ENCODE measurements around the gene HIVEP2.

The HIVEP2 gene

DNA sequence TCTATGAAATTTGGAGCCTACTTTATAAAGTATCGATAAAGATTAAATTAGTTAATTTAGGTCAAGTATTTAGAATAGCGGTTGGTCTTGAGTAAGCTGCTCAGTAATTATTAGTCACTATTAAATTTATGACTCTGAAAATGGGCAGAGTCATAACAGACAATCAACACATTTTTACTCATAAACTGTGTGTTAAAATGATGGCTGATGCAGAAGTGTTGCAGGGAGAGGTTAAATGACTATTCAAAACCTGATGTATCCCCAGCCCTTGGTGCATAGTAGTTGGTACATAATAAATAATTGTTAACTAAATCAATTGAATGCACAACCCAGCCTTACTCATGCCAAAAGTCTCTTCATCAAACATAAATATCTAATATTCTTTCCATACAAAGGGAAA, 30.6 kb downstream of the HIVEP2 start:
- TF ChIP-seq, protein P1, sequence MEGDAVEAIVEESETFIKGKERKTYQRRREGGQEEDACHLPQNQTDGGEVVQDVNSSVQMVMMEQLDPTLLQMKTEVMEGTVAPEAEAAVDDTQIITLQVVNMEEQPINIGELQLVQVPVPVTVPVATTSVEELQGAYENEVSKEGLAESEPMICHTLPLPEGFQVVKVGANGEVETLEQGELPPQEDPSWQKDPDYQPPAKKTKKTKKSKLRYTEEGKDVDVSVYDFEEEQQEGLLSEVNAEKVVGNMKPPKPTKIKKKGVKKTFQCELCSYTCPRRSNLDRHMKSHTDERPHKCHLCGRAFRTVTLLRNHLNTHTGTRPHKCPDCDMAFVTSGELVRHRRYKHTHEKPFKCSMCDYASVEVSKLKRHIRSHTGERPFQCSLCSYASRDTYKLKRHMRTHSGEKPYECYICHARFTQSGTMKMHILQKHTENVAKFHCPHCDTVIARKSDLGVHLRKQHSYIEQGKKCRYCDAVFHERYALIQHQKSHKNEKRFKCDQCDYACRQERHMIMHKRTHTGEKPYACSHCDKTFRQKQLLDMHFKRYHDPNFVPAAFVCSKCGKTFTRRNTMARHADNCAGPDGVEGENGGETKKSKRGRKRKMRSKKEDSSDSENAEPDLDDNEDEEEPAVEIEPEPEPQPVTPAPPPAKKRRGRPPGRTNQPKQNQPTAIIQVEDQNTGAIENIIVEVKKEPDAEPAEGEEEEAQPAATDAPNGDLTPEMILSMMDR (IDR thresholded peaks at IDR 0.05; ENCODE audit: low read depth, low read length, missing control alignments): no peak
- no peak overlapping the region for H3K4me3 ChIP-seq (ENCODE audit: low read depth, low read length)
- in situ Hi-C loops (cut with HindIII; ENCODE audit: low sequenced_read_pairs): no loop called here
- DNase-seq (ENCODE audit: low read depth): no peak

DNA sequence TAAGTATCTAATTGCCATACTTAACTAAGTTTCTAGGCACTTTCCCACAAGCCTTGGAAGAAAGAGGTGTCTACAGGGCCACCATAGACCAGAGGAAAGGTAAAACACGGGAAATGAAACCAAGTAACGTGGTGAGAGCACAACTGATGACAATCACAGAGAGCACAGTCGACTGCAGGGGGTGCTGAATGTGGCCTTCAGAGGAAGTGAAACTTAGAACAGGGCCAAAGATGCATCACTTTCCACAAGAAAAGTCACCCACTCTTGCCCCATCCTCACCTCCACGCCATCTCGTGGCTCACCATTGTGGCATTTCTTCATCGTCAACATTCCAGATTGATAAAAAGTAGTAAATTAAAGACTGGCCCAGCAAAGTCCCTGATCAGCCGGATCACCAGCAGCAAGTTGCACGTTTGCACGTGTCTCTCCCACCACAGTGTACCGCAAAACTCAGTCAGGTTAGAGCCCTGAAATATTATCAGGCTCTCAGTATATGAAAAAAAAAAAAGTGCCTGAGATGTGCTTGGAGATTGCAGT, 31.4 kb downstream of the HIVEP2 start:
- DNase-seq (ENCODE audit: low read depth): no peak

DNA sequence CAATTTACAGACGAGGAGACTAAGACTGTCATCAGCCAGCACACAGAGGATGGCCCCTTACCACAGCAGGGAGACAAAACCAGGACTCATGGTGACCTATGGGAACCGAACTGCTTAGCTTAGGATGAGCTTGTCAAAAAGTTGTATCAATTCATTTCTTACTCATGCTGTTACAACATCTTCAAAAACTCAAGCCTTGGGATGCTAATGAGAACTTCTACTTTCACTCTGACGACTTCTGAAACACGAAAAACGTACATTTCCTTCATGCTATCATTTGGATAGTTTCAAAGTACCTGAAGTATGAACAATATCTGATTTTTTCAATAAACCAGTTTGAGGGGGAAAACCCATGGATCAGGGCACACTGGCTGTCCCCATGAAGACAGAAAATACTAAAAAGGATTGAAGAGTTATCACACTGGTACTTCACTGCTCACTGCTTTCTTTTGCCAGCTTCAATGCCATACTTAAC, 31.9 kb downstream of the HIVEP2 start:
- no peak for DNase-seq (ENCODE audit: low read depth)
- TF ChIP-seq, protein P1 (IDR thresholded peaks at IDR 0.05; ENCODE audit: low read depth, low read length, missing control alignments): no peak
- in situ Hi-C loops (cut with HindIII; ENCODE audit: low sequenced_read_pairs): no loop called here
- H3K4me3 ChIP-seq (ENCODE audit: low read depth, low read length): no peak overlapping the region

More for the DNA sequence above, 31.4 kb downstream of the HIVEP2 start:
- no peak overlapping the region for H3K4me3 ChIP-seq (ENCODE audit: low read depth, low read length)
- in situ Hi-C loops (cut with HindIII; ENCODE audit: low sequenced_read_pairs): no loop called here
- TF ChIP-seq, protein P1 (IDR thresholded peaks at IDR 0.05; ENCODE audit: low read depth, low read length, missing control alignments): no peak

DNA sequence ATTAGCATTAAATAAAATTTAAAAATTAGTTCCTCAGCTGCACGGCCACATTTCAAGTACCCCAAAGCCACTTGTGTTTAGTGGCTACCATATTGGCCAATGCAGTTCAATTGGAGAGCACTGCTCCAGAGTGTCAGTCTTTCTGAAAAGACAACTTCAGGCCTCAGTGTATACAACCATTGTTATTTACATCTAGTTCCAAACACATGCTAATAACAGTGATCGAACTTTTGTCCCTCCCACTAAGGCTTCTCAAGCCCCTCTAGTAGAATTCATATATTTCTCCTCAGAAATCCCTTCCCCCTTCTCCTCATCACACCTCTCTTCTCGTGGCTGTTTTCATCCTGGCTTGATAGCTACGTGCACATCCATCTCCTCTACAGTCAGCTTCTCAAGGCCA, 32.9 kb downstream of the HIVEP2 start:
- DNase-seq (ENCODE audit: low read depth): no peak
- TF ChIP-seq, protein P1 (IDR thresholded peaks at IDR 0.05; ENCODE audit: low read depth, low read length, missing control alignments): no peak
- in situ Hi-C loops (cut with HindIII; ENCODE audit: low sequenced_read_pairs): no loop called here
- H3K4me3 ChIP-seq (ENCODE audit: low read depth, low read length): no peak overlapping the region

DNA sequence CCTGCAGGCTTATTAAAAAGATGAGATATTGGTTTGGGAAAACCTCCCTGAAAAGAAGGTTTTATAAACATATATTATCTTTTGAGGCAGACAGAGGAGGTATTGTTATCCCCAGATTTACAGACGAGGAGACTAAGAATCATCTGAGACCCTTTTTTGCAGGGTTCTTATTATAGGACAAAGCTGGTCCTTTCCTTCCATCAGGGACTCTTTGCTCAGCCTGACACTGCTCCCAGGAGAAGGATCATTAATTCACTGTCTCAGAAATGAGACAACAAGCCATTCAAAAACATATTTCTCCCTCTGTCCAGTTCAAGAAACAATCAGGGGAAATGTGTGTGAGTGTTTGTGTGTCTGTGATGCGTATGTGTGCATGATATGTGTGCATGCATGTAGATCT, 33.5 kb downstream of the HIVEP2 start:
- H3K4me3 ChIP-seq (ENCODE audit: low read depth, low read length): no peak overlapping the region
- TF ChIP-seq, protein P1 (IDR thresholded peaks at IDR 0.05; ENCODE audit: low read depth, low read length, missing control alignments): no peak
- in situ Hi-C loops (cut with HindIII; ENCODE audit: low sequenced_read_pairs): no loop called here
- no peak for DNase-seq (ENCODE audit: low read depth)

DNA sequence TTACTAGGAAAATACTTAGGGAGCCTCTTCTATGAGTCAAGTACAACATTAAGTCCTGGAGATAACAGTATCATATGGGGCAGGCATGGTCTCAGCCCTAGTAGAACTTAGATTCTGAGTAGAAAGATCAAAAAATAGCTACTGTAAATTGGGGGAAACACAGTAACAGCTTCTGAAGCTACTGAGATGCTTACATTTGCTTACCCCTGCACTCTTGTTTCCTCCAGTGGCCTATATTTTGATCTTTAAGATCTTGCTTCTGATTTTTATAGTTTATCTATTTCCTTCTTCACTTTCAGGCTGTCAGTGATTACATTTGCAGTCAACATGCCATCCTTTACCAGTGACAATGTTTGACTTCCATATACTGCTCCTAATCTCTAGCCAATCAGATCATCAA, 35.3 kb downstream of the HIVEP2 start:
- in situ Hi-C loops (cut with HindIII; ENCODE audit: low sequenced_read_pairs): no loop called here
- DNase-seq (ENCODE audit: low read depth): no peak
- no peak overlapping the region for H3K4me3 ChIP-seq (ENCODE audit: low read depth, low read length)
- TF ChIP-seq, protein P1 (IDR thresholded peaks at IDR 0.05; ENCODE audit: low read depth, low read length, missing control alignments): no peak
